GM21825 (cell line): ENCODE data around the gene BBS2.
A peak's percentile ranks its signal among the peaks of the same experiment; 100 is the strongest.

ENCODE experiments used
- ATAC-seq: cut with Tn5 transposase; IDR thresholded peaks from one replicate; pipeline ENCODE4 v1.9.1; 2021; ENCODE audit warnings: mild to moderate bottlenecking, moderate library complexity; ENCODE audit not compliant: unreplicated experiment

The BBS2 gene

GRCh38 chr16:56519459-56520250, at the start of gene BBS2:
TSS of gene BBS2 (minus strand) at chr16:56520024. CDS start at chr16:56519862, 162 bp downstream.
- peak; percentile 88 for ATAC-seq

GRCh38 chr16:56564793-56565477, 45.1 kb upstream of the BBS2 start, which contains the start of gene MT4:
TSS of gene MT4 (plus strand) at chr16:56565073. CDS start at chr16:56565129, 56 bp downstream.
- no peak for ATAC-seq

- ATAC-seq: no peak
Observed at GRCh38 chr16:56561126-56561525, 41.3 kb upstream of the BBS2 start.

- ATAC-seq: no peak
Observed at GRCh38 chr16:56560447-56560846, 40.6 kb upstream of the BBS2 start.

GRCh38 chr16:56559109-56559508, 39.3 kb upstream of the BBS2 start:
- no peak for ATAC-seq

GRCh38 chr16:56558024-56558747, 38.4 kb upstream of the BBS2 start:
- no peak for ATAC-seq

- no peak for ATAC-seq
Observed at GRCh38 chr16:56554441-56554840, 34.6 kb upstream of the BBS2 start.

GRCh38 chr16:56551796-56552738, 32.2 kb upstream of the BBS2 start:
- no peak for ATAC-seq

- no peak for ATAC-seq
Observed at GRCh38 chr16:56549744-56550385, 30.0 kb upstream of the BBS2 start.

- ATAC-seq: no peak
Observed at GRCh38 chr16:56549161-56549560, 29.3 kb upstream of the BBS2 start.

- ATAC-seq: no peak
Observed at GRCh38 chr16:56547949-56548567, 28.2 kb upstream of the BBS2 start.

GRCh38 chr16:56547120-56547948, 27.5 kb upstream of the BBS2 start:
- no peak for ATAC-seq

- ATAC-seq: no peak
Observed at GRCh38 chr16:56542039-56542438, 22.2 kb upstream of the BBS2 start.

GRCh38 chr16:56539656-56540055, 19.8 kb upstream of the BBS2 start:
- no peak for ATAC-seq

GRCh38 chr16:56538331-56538730, 18.5 kb upstream of the BBS2 start:
- ATAC-seq: no peak

GRCh38 chr16:56534847-56535383, 15.1 kb upstream of the BBS2 start:
- ATAC-seq: no peak

- ATAC-seq: no peak
Observed at GRCh38 chr16:56532714-56533113, 12.9 kb upstream of the BBS2 start.

GRCh38 chr16:56530872-56531271, 11.0 kb upstream of the BBS2 start:
- no peak for ATAC-seq
